Central memory CD4-positive, alpha-beta T cell (primary cell): Measurements from ENCODE around the gene PRPS2.

Experiments
- DNase-seq: peaks from one replicate; pipeline ENCODE4 v3.0.0; 2022

Gene PRPS2

GRCh38 chrX:12817528-12817927, 26.3 kb downstream of the PRPS2 start:
- DNase-seq, result no peak

GRCh38 chrX:12819222-12819621, 28.0 kb downstream of the PRPS2 start:
- no peak for DNase-seq

GRCh38 chrX:12820737-12821136, 29.5 kb downstream of the PRPS2 start:
- DNase-seq, result no peak

GRCh38 chrX:12824944-12825343, 33.7 kb downstream of the PRPS2 start:
- no peak for DNase-seq

GRCh38 chrX:12825801-12826200, 34.6 kb downstream of the PRPS2 start:
- no peak for DNase-seq

- DNase-seq, result no peak
Observed at GRCh38 chrX:12843061-12843667, 52.0 kb downstream of the PRPS2 start.

- no peak for DNase-seq
Observed at GRCh38 chrX:12843668-12844279, 52.6 kb downstream of the PRPS2 start.

GRCh38 chrX:12844319-12844718, 53.1 kb downstream of the PRPS2 start:
- DNase-seq, result no peak

- no peak for DNase-seq
Observed at GRCh38 chrX:12865359-12865758, 74.1 kb downstream of the PRPS2 start.

GRCh38 chrX:12866451-12867377, 75.5 kb downstream of the PRPS2 start, which contains the start of gene TLR7:
Gene TLR7 (plus strand): TSS chrX:12867072. CDS start chrX:12867579, 507 bp downstream.
- DNase-seq, result no peak

- DNase-seq, result no peak
Observed at GRCh38 chrX:12867685-12868084, 76.5 kb downstream of the PRPS2 start.

- no peak for DNase-seq
Observed at GRCh38 chrX:12868747-12869146, 77.5 kb downstream of the PRPS2 start.

GRCh38 chrX:12871257-12871656, 80.0 kb downstream of the PRPS2 start:
- DNase-seq, result no peak

- no peak for DNase-seq
Observed at GRCh38 chrX:12872741-12873140, 81.5 kb downstream of the PRPS2 start.
